ENCODE measurements around the gene BLOC1S2.

The BLOC1S2 gene

DNA sequence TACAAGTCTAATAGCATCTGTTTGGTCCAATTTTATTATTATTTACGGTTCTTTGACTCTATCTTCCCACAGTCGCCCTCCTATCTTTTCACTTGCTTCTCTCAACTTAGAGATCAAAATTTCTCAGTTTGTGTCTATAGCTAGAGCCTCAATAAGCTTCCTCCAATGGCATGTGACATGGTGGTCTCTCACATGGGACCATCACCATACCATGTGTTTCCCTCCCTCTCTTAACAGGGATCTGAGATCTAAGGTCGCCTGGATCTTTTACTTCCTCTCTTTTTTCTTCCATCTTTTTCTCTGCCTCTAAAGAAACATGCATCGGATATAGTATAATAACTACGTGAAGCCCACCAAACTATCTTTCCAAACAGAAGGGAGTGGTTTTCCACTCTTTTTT lies 41.7 kb upstream of the BLOC1S2 start:
- H3K36me3 ChIP-seq (ENCODE audit: control insufficient read depth, insufficient read depth, low read length), result no peaks in the 10 kb centered on the region
- TF ChIP-seq, protein P1, sequence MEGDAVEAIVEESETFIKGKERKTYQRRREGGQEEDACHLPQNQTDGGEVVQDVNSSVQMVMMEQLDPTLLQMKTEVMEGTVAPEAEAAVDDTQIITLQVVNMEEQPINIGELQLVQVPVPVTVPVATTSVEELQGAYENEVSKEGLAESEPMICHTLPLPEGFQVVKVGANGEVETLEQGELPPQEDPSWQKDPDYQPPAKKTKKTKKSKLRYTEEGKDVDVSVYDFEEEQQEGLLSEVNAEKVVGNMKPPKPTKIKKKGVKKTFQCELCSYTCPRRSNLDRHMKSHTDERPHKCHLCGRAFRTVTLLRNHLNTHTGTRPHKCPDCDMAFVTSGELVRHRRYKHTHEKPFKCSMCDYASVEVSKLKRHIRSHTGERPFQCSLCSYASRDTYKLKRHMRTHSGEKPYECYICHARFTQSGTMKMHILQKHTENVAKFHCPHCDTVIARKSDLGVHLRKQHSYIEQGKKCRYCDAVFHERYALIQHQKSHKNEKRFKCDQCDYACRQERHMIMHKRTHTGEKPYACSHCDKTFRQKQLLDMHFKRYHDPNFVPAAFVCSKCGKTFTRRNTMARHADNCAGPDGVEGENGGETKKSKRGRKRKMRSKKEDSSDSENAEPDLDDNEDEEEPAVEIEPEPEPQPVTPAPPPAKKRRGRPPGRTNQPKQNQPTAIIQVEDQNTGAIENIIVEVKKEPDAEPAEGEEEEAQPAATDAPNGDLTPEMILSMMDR (IDR thresholded peaks at IDR 0.05; ENCODE audit: insufficient read depth, low read length, poor library complexity, severe bottlenecking), result no peak
- H3K27me3 ChIP-seq (replicated peaks; ENCODE audit: control insufficient read depth, insufficient read depth, low read length), result no peaks in the 10 kb centered on the region
- H3K4me3 ChIP-seq (replicated peaks; ENCODE audit: low read depth, low read length), result no peak overlapping the region
- DNase-seq (ENCODE audit: extremely low read depth, insufficient read length), result no peak

DNA sequence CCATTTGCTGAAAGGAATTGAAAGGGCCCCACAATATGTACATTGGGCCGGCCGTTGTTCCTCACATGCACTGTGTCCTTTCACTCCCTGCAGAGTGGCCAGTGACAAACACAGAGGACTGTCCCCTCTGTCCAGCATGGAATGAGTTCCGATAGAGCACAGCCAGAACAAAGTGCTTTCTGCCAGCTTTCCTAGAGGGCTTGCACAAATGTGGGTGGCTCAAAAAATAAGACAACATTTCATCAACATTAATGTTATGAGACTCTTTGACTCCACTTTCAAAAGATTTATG lies 41.2 kb upstream of the BLOC1S2 start:
- DNase-seq (ENCODE audit: extremely low read depth, insufficient read length), result no peak
- no peaks in the 10 kb centered on the region for H3K27me3 ChIP-seq (replicated peaks; ENCODE audit: control insufficient read depth, insufficient read depth, low read length)
- H3K4me3 ChIP-seq (replicated peaks; ENCODE audit: low read depth, low read length), result no peak overlapping the region
- TF ChIP-seq, protein P1 (IDR thresholded peaks at IDR 0.05; ENCODE audit: insufficient read depth, low read length, poor library complexity, severe bottlenecking), result no peak
- H3K36me3 ChIP-seq (ENCODE audit: control insufficient read depth, insufficient read depth, low read length), result no peaks in the 10 kb centered on the region

DNA sequence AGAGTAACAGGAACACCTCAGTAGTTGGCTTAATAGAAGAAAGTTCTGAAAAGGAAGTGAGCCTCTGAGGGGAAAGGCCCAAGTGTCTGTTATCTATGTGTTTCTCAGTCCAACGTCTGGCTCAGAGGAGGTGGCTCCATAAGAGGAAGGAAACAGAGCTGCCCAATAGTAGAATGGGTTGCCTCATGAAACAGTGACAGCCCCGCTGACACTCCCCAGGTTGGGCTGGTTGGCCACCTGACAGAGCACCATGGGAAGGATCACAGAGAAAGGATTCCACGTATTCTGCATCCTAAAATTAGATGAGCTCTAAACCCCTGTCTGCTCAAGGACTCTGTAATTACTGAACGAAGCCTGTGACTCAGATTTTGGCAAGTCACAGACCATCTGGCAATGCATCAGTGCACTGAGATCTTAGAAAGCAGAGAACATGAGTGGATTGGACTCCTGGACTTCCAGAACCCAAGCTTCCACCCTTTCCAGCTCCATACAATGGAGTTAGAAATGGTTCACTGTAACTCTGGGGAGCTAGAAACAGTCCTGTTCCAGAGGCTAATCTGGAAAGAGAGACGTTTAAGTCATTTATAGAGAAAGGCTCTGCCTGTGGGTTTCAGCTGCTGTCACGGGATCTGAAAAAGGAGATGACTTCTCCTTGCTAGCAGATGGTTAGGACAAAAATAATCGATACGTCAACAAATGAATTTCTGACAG lies 40.7 kb upstream of the BLOC1S2 start:
- no peaks in the 10 kb centered on the region for H3K27me3 ChIP-seq (replicated peaks; ENCODE audit: control insufficient read depth, insufficient read depth, low read length)
- TF ChIP-seq, protein P1 (IDR thresholded peaks at IDR 0.05; ENCODE audit: insufficient read depth, low read length, poor library complexity, severe bottlenecking), result no peak
- H3K36me3 ChIP-seq (ENCODE audit: control insufficient read depth, insufficient read depth, low read length), result no peaks in the 10 kb centered on the region
- H3K4me3 ChIP-seq (replicated peaks; ENCODE audit: low read depth, low read length), result no peak overlapping the region; the same call in 1 of the 2 replicates
- peak; percentile 73 for DNase-seq (ENCODE audit: extremely low read depth, insufficient read length)

DNA sequence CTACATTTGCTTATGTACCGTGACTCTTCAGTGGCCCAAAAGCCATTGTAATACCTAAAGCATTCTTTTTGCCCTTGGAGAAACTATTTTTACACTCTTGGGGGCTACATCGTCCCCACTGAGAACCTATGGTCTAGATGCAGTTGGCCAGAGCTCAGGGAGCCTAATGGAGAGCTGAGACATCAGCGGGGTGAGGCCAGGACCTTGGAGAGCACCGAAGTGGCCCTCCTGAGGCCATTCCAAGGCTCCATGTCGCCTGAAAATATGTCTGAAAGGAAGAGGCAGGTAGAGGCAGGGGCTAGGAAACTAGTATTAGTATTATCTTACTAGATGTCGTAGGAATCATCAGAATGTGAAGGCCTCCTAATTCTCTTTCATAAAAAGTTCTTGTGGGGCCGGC lies 38.7 kb upstream of the BLOC1S2 start:
- H3K36me3 ChIP-seq (ENCODE audit: control insufficient read depth, insufficient read depth, low read length), result no peaks in the 10 kb centered on the region
- TF ChIP-seq, protein P1 (IDR thresholded peaks at IDR 0.05; ENCODE audit: insufficient read depth, low read length, poor library complexity, severe bottlenecking), result no peak
- H3K27me3 ChIP-seq (replicated peaks; ENCODE audit: control insufficient read depth, insufficient read depth, low read length), result no peaks in the 10 kb centered on the region
- no peak overlapping the region for H3K4me3 ChIP-seq (replicated peaks; ENCODE audit: low read depth, low read length)
- no peak for DNase-seq (ENCODE audit: extremely low read depth, insufficient read length)

DNA sequence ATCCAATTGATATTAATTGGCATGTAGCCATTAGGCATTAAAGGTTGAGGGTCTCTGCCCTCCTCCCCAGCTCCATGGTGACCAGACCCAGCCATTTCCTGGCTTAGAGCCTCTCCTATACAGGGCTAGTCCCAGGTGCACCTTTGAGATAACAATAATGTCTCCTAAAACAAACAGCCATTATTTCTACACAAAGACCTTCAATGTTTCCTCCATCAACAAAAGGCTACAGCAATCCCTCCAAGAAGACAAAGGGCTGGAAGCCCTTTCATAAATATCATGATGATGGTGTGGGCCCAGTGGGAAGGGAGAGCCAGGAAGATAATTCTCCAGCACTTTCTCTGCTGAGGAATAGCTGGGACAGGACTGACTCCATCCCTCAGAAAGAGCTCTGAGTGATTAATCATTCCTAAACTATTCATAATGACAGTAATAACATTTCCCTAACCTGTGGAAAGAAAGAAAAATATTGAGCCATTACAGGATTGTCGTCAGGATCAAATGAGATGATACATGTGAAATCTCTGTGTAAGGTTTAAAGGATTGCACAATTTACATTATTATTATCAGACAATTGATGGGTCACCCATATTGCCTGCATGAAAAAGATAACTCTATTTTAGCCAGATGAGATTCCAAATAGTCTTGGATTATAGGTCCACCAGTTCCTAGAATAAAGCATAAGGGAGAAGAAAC lies 33.4 kb upstream of the BLOC1S2 start:
- DNase-seq (ENCODE audit: extremely low read depth, insufficient read length), result no peak
- Histone ChIP-seq H3K36me3 (ENCODE audit: control insufficient read depth, insufficient read depth, low read length) (no peaks in the 10 kb centered on the region), H3K27me3 (replicated peaks; ENCODE audit: control insufficient read depth, insufficient read depth, low read length) (no peaks in the 10 kb centered on the region), H3K4me3 (replicated peaks; ENCODE audit: low read depth, low read length) (no peak overlapping the region)
- TF ChIP-seq, protein P1 (IDR thresholded peaks at IDR 0.05; ENCODE audit: insufficient read depth, low read length, poor library complexity, severe bottlenecking), result no peak
